ENCODE results near the gene ZNF782. TPM values are rescaled to one million over a fixed set of nuclear protein-coding genes. Genes with fewer than 3 reads are reported as not detected.
A peak's percentile ranks its signal among the peaks of the same experiment; 100 is the strongest.
"Not testable (repeated sequence)": the region's sequence is repeated elsewhere in the genome, so short reads cannot be mapped to it uniquely, and the experiment has no call there.

Gene ZNF782
- total RNA-seq, 3 donors from 2014 or later: 9.0 to 23.0 (median 18.4) TPM

DNA sequence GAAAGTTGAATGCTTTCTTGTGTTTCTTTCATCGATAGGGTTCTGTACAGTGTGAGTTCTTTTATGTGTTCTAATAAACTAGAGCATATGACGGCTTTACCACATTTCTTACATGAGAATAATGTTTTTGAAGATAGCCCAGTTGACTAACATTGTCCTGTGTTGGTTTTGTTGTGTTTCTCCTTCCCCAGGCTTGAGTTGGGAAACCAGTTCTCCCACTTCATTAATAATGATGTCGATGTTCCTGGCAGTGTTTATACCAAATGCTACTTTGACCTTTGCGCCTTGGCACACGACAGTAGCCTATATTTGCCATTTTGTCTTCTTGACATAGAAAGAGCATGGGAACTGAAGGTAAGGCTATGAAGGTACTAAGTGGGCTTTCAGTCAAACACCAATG is 14.4 kb upstream of the ZNF782 start:
- H3K27ac ChIP-seq: peak overlapping the region; percentile 52 to 75
- no peaks in the 10 kb centered on the region for H3K36me3 ChIP-seq
- intact Hi-C loops (cut with DNase I; ENCODE audit: low total_unique reads): no loop called here

DNA sequence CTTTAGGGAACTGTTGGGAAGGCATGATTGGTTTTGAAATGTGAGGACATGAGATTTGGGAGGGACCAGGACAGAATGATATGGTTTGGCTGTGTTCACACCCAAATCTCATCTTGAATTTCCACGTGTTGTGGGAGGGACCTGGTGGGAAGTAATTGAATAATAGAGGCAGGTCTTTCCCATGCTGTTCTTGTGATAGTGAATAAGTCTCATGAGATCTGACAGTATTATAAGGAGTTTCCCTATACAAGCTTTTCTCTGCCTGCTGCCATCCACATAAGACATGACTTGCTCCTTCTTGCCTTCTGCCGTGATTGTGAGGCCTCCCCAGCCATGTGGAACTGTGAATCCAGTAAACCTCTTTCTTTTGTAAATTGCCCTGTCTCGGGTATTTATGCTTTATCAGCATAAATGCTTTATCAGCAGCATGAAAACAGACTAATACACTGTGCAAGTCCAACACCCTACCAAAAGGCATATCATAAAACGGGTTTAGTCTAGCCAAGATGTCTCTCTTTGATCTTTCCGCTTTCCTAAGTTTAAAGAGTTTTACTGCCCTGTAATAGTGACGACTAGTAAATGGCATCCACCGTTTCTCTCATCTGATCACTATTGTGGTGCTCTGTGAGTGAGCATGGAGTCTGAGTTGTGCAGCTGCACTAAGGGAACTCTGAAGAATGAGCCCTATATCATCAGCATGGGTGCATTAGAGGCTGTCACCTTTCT is 12.9 kb upstream of the ZNF782 start:
- intact Hi-C loops (cut with DNase I; ENCODE audit: low total_unique reads): no loop called here
- TF ChIP-seq POLR2AphosphoS5 (IDR thresholded peaks at IDR 0.05) (no peak), POLR2A (IDR thresholded peaks at IDR 0.05) (no peak)
- TF ChIP-seq, protein P1, sequence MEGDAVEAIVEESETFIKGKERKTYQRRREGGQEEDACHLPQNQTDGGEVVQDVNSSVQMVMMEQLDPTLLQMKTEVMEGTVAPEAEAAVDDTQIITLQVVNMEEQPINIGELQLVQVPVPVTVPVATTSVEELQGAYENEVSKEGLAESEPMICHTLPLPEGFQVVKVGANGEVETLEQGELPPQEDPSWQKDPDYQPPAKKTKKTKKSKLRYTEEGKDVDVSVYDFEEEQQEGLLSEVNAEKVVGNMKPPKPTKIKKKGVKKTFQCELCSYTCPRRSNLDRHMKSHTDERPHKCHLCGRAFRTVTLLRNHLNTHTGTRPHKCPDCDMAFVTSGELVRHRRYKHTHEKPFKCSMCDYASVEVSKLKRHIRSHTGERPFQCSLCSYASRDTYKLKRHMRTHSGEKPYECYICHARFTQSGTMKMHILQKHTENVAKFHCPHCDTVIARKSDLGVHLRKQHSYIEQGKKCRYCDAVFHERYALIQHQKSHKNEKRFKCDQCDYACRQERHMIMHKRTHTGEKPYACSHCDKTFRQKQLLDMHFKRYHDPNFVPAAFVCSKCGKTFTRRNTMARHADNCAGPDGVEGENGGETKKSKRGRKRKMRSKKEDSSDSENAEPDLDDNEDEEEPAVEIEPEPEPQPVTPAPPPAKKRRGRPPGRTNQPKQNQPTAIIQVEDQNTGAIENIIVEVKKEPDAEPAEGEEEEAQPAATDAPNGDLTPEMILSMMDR (IDR thresholded peaks at IDR 0.05): no peak
- H3K4me3 ChIP-seq: no peak overlapping the region

More for the DNA sequence above, 14.4 kb upstream of the ZNF782 start:
- Histone ChIP-seq H3K4me3 (no peak overlapping the region), H3K27me3 (no peaks in the 10 kb centered on the region), H3K9me3 (no peaks in the 10 kb centered on the region), H3K4me1 (no peaks in the 10 kb centered on the region)
- TF ChIP-seq POLR2A (IDR thresholded peaks at IDR 0.05) (no peak), POLR2AphosphoS5 (IDR thresholded peaks at IDR 0.05) (peak in 2 of 3 donors; percentile 25 to 68)
- TF ChIP-seq, protein P1 (IDR thresholded peaks at IDR 0.05): no peak
- no peak for DNase-seq (ENCODE audit: low spot score in 2 of 2)

DNA sequence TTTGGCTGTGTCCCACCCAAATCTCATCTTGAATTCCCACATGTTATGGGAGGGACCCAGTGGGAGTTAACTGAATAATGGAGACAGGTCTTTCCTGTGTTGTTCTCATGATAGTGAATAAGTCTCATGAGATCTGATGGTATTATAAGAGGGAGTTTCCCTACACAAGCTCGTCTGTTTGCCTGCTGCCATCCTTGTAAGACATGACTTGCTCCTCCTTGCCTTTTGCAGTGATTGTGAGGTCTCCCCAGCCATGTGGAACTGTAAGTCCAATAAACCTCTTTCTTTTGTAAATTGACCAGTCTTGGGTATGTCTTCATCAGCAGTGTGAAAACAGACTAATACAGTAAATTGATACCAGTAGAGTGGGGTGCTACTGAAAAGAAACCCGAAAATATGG is 10.9 kb upstream of the ZNF782 start:
- H3K4me1 ChIP-seq; H3K27me3 ChIP-seq; H3K4me3 ChIP-seq; H3K36me3 ChIP-seq; H3K9me3 ChIP-seq; intact Hi-C loops (cut with DNase I; ENCODE audit: low total_unique reads); H3K27ac ChIP-seq; DNase-seq (ENCODE audit: low spot score in 2 of 2): not testable (repeated sequence)

More for the DNA sequence above, 12.9 kb upstream of the ZNF782 start:
- Histone ChIP-seq H3K27me3 (no peaks in the 10 kb centered on the region), H3K4me1 (no peaks in the 10 kb centered on the region), H3K9me3 (no peaks in the 10 kb centered on the region), H3K27ac (no peak overlapping the region), H3K36me3 (no peaks in the 10 kb centered on the region)
- no peak for DNase-seq (ENCODE audit: low spot score in 2 of 2)

DNA sequence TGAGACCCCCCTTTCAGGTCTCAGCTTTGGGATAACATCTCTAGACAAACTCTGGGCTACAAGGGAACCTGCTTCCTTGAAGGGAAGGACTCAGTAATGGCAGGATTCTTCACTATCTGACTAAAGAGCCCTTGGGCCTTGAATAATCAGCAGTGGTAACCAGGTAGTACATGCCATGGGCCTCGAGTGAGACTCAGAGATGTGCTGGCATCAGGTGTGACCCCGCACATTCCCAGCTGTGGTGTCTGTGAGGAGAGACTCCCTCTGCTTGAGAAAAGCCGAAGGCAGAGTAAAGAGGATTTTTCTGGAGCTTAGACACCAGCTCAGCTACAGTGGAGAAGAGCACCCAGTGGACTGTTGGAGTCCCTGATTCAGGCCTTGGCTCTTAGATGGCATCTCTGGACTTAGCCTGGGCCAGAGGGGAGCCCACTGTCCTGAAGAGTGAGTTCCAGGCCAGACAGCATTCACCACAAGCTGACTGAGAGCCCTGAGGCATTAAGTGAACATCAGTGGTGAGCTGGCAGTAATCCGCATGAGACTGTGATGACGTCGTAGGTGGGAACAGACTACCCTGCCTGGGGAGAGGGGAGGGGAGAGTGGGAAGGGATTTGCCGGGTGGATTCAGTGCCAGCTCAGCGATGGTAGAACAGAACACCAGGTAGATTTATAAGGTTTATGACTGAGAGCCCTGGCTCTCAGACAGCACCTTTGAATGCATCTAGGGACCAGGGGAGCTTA is 5.3 kb upstream of the ZNF782 start:
- Histone ChIP-seq H3K27me3 (no peaks in the 10 kb centered on the region), H3K36me3 (no peaks in the 10 kb centered on the region), H3K4me3 (no peak overlapping the region), H3K9me3 (no peaks in the 10 kb centered on the region), H3K27ac (peak overlapping the region; percentile 11 to 35), H3K4me1 (no peaks in the 10 kb centered on the region)
- intact Hi-C loops (cut with DNase I; ENCODE audit: low total_unique reads): no loop called here
- TF ChIP-seq POLR2A (IDR thresholded peaks at IDR 0.05): no peak
- TF ChIP-seq, protein P1 (IDR thresholded peaks at IDR 0.05): no peak
- no peak for TF ChIP-seq POLR2AphosphoS5 (IDR thresholded peaks at IDR 0.05)
- DNase-seq (ENCODE audit: low spot score in 2 of 2): no peak

- intact Hi-C loops (cut with DNase I; ENCODE audit: low total_unique reads): no loop called here
- Histone ChIP-seq H3K36me3 (no peaks in the 10 kb centered on the region), H3K4me1 (no peaks in the 10 kb centered on the region)
Observed at GRCh38 chr9:96858670-96859069, 4.4 kb upstream of the ZNF782 start.

More at GRCh38 chr9:96858670-96859069, 4.4 kb upstream of the ZNF782 start:
- TF ChIP-seq, protein P1 (IDR thresholded peaks at IDR 0.05): no peak
- no peak for TF ChIP-seq POLR2A (IDR thresholded peaks at IDR 0.05)
- no peak for TF ChIP-seq POLR2AphosphoS5 (IDR thresholded peaks at IDR 0.05)
- no peaks in the 10 kb centered on the region for H3K9me3 ChIP-seq
- H3K27me3 ChIP-seq: no peaks in the 10 kb centered on the region
- no peak for DNase-seq (ENCODE audit: low spot score in 2 of 2)
- no peak overlapping the region for H3K27ac ChIP-seq
- no peak overlapping the region for H3K4me3 ChIP-seq
